GM18526 (cell line): ENCODE results near the gene TMTC1.

Experiments used
- POLR2A ChIP-seq: IDR thresholded peaks from 3 replicates; pipeline ENCODE4 v1.6.1; 2011; ENCODE audit not compliant: insufficient read length; ENCODE audit errors: extremely low read depth

Gene TMTC1

GRCh38 chr12:29578070-29578469 is 205.7 kb downstream of the TMTC1 start:
- TF ChIP-seq POLR2A, result no peak

- no peak for TF ChIP-seq POLR2A
Measured at GRCh38 chr12:29574500-29574899, 209.2 kb downstream of the TMTC1 start.

GRCh38 chr12:29572938-29573337 is 210.8 kb downstream of the TMTC1 start:
- TF ChIP-seq POLR2A, result no peak

- TF ChIP-seq POLR2A, result no peak
Measured at GRCh38 chr12:29572464-29572863, 211.3 kb downstream of the TMTC1 start.

- no peak for TF ChIP-seq POLR2A
Measured at GRCh38 chr12:29569132-29569757, 214.5 kb downstream of the TMTC1 start.

- no peak for TF ChIP-seq POLR2A
Measured at GRCh38 chr12:29566441-29566840, 217.3 kb downstream of the TMTC1 start.

- no peak for TF ChIP-seq POLR2A
Measured at GRCh38 chr12:29565727-29566126, 218.0 kb downstream of the TMTC1 start.

- no peak for TF ChIP-seq POLR2A
Measured at GRCh38 chr12:29564925-29565324, 218.8 kb downstream of the TMTC1 start.

- TF ChIP-seq POLR2A, result no peak
Measured at GRCh38 chr12:29563636-29564035, 220.1 kb downstream of the TMTC1 start.

- no peak for TF ChIP-seq POLR2A
Measured at GRCh38 chr12:29563071-29563470, 220.7 kb downstream of the TMTC1 start.

- TF ChIP-seq POLR2A, result no peak
Measured at GRCh38 chr12:29562110-29562804, 221.5 kb downstream of the TMTC1 start.

- TF ChIP-seq POLR2A, result no peak
Measured at GRCh38 chr12:29561664-29562071, 222.1 kb downstream of the TMTC1 start.

- TF ChIP-seq POLR2A, result no peak
Measured at GRCh38 chr12:29559198-29559597, 224.5 kb downstream of the TMTC1 start.

- no peak for TF ChIP-seq POLR2A
Measured at GRCh38 chr12:29556363-29556762, 227.4 kb downstream of the TMTC1 start.

- TF ChIP-seq POLR2A, result no peak
Measured at GRCh38 chr12:29552994-29553748, 230.6 kb downstream of the TMTC1 start.

GRCh38 chr12:29552324-29552927 is 231.3 kb downstream of the TMTC1 start:
- TF ChIP-seq POLR2A, result no peak
